Stimulated activated CD8-positive, alpha-beta memory T cell treated with anti-CD3 and anti-CD28 coated beads, Interleukin-12 subunit alpha, Interleukin-12 subunit beta, amount 100 ng/mL, for 1 hour (primary cell): ENCODE results near the gene RPS25.
"Not testable (repeated sequence)": the region's sequence is repeated elsewhere in the genome, so short reads cannot be mapped to it uniquely, and the experiment has no call there.

Experiments
- DNase-seq: peaks from one replicate; pipeline ENCODE4 v3.0.0-alpha.2; 2020; ENCODE audit warnings: low read depth

Gene RPS25

DNA sequence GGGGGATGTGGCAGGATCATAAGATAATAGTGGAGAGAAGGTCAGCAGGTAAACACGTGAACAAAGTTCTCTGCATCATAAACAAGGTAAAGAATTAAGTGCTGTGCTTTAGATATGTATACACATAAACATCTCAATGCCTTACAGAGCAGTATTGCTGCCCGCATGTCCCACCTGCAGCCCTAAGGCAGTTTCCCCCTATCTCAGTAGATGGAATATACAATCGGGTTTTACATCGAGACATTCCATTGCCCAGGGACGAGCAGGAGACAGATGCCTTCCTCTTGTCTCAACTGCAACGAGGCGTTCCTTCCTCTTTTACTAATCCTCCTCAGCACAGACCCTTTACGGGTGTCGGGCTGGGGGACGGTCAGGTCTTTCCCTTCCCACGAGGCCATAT is 21.3 kb upstream of the RPS25 start:
- not testable (repeated sequence) for DNase-seq

DNA sequence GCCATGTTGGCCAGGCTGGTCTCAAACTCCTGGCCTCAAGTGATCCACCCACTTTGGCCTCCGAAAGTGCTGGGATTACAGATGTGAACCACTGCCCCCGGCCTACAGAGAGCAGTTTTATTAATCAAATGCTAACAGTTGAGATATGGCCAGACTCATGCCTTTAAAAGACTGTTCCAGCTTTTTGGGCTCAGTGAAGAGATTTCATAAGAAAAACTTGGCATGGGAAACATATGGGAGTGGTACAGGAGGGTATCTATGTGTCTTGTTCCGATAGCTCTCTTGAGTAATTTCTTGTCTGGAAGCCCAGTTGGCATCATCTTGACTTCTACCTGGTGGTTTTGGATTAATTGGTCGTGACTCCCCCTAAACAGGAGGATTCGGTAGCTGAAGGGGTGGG is 20.7 kb upstream of the RPS25 start:
- no peak for DNase-seq

DNA sequence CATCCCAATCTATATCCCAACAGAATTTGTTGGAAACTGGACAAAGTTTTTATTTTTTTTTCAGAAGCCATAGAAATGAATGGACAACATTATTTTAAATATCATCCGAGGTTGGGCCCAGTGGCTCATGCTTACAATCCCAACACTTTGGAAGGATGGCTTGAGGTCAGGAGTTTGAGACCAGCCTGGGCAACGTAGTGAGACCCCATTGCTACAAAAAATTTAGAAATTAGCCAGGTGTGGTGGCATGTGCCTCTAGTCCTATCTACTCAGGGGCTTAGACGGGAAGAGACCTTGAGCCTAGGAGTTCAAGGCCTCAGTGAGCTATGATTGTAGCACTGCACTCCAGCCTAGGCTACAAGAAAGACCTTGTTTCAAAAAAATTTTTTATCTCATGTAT is 16.7 kb upstream of the RPS25 start:
- no peak for DNase-seq

DNA sequence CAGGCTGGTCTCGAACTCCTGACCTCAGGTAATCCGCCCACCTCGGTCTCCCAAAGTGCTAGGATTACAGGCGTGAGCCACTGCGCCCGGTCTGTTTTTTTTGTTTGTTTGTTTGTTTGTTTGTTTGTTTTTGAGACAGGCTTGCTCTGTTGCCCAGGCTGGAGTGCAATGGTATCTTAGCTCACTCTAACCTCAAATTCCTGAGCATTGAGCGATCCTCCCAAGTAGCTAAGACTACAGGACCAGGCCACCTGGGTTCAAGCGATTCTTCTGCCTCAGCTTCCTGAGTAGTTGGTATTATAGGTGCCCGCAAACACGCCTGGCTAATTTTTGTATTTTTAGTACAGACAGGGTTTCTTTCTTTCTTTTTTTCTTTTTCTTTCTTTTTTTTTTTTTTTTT is 15.3 kb upstream of the RPS25 start:
- DNase-seq, result not testable (repeated sequence)

DNA sequence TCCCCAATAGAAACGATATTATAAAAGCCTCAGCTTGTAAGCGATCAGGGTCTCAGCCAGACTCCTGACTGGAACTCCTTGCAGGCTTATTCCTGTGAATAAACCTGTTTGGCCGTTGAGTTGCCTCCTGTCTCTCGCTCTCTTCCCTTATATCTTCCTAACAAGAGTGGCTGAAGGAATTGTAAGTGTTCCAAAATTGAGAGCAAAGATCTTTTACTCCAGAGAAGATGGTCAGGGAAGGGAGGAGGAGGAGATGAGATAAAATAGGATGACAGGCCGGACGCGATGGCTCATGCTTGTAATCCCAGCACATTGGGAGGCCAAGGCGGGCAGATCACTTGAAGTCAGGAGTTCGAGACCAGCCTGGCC is 13.8 kb upstream of the RPS25 start:
- no peak for DNase-seq

DNA sequence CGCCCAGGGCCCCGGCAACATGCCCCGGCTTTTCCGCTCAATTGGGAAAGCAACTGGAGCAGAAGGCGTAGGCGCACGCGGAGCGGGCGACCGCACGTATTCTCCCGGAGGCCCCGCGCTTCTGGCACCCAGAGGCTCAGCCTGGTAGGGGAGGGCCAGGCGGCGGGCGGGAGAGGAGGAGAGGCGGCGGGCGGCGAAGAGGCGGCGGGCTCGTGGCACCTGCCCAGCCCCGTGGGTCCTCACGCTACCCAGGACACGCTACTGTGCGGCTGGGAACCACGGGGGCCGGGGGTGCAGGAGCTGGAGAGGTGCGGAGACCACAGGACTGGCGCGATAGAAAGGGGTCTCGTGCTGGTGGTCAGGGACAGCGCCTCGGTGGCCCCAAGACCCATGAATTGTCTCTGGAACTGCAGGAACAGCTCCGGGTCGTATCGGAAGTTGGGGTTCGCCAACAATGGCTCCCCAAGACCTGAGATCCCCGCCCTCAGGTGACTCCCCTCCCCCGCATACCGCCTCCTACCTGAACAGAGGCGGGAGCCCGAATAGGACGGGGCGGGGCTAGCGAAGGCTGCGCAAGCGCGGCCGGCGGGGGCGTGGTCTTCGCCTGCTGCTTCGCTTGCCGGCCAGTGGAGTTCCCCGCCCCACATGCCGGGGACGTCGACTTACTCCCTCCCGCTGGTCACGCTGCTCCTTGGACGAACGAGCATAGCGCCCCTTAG is 12.3 kb upstream of the RPS25 start, which contains the start of gene SLC37A4:
Gene SLC37A4, minus strand, starts transcription at position 549 of the 719 bp plus-strand sequence.
- peak; percentile 99 for DNase-seq

DNA sequence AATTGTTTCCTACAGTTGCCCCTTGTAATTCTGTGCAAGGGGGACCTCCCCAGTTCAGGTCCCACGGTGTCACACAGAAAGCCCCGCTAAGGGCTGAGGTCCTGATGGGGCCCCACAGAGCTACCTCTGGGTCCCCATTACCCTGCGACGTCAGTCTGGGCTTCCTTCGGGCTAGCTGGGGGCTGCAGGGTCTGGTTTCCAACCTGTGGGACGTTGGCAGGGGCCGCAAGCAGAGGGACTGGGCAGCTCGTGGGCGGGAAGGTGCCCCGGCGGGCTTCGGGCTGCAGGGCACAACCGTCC is 11.8 kb upstream of the RPS25 start:
- no peak for DNase-seq

DNA sequence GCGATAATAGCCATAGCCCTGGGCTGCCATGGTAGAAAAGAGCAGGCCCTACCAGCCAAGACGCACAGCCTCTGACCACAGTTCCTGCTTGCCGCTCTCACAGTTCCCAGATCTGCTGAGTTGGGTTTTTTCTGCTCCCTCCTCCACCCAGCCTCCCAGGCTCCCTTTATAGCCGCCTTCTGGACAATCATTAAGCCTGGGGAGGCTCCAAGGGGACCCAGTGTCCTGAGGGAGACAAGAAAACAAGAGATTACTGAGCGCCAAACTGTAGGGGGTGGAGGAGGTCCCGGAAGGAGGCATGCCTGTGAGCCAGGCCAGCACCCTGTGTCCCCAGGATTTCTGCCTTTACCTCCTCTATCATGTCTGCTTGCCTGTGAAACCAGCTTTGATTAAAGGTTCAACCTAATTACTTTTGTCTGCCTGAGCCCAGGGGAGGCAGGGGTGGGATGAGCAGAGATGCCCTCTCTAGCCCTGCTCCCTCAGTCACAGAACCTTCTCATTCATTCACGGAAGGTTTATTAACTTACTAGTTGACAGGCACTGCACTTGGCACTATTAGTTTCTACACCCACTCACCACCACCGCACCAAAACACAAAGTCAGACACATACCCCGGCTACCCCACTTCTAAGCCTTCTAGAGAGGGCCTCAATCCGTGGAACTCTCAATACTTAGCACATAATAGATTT is 11.3 kb upstream of the RPS25 start:
- no peak for DNase-seq

DNA sequence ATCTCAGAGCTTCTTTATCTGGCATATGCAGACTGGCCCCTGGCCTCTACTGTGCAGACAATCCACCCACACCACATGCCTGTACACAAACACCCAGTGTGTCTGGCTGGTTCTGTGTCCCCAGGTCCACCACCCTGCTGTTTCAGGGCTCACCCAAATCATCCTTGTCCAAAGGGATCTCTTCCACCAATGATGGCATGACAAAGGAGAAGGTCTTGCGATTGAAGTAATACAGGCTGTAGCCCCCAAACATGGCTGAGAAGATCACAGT is 10.9 kb upstream of the RPS25 start:
- DNase-seq, result no peak

DNA sequence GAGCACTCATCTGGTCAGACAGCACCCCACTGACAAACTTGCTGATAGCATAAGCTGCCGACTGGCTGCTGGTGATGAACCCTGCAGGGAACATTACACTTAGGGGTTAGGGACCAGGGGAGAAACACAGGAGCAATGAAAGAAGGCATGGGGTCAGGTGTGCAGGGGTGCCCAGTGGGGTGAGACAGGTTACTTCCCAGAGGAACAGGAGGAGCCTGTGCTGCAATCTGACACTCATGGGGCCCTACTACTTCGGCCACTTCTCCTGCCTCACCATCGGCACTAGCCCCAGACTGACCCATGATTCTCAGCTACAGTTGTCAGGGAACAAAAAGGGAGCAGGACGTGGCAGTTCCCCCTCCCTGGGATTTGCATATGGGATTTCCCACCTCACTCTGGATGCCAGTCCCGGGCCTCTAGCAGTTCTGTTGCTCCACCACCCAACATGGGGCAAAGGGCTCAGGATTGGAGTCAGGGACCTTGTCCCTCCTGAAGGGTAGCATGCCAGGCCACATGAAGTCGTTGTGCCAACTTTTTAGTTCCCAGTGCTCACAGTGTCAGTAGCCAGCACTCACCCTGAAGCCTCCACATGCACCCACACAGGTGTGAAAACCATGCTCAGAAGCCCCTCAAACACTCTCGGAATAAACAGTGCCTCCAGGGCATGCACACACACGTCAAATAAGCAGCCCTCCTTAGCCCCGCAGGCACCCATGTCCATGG is 10.4 kb upstream of the RPS25 start:
- DNase-seq, result no peak

DNA sequence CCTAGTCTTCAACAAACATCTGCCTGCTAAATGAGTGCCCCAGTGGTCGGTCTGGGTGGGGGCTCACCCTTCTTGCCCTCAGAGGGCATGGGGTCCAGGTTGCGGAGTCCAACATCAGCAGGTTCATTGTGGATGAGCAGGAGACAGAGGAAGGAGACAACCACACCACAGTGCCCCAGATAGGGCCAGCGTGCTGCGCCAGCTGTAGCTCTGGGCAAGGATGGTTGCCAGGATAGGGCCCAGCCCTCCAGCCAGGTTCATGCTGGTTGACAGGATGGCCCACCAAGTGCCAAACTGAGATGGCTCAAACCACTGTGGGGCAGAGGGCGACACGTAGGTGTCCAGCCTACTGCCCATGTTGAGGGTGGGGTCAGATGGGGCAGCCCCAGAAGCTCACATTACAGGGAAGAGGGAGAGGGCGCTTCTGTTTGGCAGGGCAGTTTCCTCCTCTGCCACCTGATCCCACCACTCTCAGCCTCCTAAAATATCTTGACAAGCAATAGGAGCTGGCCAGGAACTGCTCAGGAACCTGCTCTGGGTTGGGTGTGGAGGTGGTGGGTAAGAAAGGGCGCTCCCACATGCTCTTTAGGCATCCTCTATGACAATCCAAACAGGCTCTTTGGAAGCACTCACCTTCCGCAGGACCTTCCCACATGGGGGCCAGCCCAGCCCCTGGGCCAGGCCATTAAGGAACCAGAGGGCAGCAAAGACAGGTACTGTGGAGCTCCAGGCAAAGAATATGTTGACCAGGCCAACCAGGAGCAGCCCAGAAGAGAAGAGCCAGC is 9.6 kb upstream of the RPS25 start:
- DNase-seq, result no peak

DNA sequence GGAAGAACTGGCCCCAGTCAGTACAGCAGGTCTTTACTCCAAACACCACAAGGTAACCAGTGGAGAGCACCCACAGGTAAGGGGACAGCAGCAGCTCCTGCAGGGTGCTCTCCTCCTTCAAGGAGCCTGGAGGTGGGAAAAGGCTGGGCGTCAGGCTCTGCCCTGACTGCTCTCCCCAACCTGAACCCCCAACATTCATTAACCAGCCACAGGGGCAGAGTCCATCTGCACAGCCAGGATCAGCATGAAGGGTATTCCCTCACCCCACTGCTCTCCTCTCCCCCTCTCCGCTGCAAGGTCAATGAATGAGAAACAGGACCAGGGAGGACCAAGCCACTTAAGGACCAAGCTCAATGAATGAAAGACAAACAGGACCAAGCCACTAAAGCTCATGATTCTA is 8.8 kb upstream of the RPS25 start:
- no peak for DNase-seq

DNA sequence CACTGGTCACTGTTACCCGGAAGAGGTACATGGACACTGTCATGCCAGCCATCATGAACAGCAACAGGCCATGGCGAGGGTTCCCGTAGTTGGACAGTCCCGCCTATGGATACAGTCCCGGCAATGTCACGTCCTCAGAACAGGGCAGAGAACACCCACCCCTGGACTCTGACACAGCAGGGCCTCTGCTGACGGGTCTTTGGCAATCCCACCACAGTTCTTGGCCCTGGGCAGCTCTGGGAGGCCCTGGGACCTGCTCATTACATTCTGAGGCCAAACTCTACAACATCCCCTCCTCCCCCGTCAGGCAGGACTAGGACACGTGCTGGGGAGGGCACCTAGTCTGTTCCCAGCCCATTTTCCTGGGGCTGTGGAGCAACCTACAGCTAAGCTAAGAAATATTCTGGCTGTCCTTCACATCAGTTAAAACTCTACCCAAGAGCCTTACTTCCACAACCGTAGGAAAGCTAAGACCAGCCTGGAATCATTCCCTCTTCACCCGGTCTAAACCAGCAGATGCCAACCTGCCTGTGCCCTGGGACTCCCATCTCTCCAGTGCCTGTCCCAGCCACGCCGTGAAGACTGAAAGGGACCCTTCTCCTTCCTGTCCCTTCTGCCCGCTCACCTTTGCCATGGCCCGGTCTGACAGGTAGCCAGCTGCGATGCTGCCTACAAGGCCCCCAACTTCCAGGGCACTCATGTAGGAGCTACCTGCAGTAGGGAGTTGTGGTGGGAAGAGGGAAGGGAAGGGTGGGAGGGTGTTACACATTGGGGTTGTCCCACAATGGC is 8.0 kb upstream of the RPS25 start:
- no peak for DNase-seq

DNA sequence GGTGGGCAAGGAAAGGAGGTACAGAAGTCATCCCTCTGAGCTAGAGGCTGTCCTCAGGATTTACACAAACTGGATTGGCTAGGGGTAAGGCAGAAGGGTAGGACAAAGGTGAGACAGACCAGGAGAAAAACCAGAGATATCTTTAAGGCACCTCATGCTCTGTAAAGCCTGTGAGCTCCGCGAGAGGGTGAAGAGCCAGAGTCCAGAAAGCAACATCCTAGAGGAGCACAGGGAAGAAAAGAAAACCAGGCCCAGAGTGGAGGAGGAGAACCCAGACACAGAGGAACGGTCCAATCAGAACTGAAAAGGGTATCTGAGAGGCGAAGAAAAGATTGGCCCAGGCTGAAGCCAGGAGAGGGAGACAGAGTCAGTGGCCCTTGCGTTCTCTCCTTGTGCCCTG is 7.4 kb upstream of the RPS25 start:
- no peak for DNase-seq

DNA sequence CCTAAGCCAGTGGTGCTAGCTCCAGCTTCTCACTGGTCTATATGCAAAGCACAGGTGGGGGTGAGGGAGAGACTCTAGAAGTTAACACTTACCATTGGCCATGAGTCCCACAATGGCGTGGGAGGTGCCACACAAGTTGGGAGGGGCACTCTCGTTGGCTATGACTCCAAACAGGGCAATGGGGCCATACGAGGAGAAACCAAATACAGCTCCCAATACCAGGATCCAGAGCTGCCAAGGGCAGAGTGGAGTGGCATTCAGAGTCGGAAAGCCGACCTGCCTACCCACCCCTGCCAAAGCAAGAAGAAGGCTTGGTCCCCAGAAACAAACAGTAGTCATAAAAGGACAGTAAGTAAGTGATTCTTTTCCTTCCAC is 6.9 kb upstream of the RPS25 start:
- DNase-seq, result no peak

DNA sequence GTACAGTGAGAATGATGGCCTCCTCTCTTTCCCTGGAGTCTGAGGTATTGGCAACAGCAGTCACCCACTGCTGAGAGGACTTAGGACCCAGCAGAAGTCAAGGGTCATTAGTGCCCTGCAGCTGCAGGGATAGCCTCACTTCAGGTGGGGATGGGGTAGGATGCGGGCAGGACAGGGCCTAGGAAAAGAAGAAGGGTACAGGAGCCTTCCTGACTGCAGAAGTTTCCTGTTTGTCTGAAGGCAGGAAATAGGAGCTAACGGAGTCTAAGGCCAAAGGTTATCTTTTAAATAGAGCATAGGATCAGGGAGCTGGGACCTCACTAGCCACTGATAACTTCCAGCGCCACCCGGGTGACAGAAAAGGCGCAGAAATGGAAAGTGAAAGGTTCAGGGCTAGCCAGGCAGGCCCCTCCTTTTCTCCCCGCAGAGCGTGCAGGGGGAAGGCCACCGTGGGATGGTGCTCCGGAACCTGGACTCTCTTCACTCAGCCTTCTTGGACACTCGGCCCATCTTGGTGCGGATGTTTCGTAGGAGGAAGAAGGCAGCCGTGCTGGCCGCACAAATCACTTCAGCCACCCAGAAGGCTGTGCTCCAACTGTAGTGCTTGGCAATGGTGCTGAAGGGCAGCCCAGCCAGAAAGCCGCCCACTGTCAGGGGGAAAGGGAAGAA is 6.4 kb upstream of the RPS25 start:
- no peak for DNase-seq

DNA sequence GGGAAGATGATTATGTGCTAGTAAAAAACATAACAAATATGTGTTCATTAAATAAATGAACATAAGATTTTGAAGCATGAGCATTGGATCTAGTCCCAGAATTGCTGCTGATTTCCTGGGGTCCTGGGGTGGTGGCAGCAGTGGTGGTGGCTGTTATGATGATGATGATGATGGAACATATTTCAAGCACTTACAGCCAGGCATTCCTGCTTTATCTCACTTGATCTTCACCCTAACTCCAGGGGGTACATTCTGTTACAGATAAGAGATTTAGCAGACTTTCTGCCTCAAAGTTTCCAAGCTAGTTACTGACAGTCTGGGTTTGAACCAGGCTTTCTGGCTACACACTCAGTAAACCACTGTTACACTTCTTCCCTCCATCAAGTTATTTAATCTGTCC is 5.6 kb upstream of the RPS25 start:
- no peak for DNase-seq

DNA sequence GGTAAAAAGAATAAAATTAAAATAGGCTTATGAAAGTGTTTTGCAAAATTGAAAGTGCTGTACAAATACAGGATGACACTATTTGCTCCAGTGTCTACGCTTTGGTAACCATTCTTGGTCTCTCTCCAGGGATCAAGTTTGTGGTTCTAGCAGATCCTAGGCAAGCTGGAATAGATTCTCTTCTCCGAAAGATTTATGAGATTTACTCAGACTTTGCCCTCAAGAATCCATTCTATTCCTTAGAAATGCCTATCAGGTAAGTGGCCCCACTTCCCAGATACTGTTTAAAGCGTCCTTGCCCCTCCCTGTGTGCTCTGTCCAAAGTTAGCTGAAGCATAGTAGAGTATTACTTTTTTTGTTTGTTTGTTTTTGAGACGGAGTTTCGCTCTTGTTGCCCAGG is 3.5 kb upstream of the RPS25 start:
- no peak for DNase-seq

DNA sequence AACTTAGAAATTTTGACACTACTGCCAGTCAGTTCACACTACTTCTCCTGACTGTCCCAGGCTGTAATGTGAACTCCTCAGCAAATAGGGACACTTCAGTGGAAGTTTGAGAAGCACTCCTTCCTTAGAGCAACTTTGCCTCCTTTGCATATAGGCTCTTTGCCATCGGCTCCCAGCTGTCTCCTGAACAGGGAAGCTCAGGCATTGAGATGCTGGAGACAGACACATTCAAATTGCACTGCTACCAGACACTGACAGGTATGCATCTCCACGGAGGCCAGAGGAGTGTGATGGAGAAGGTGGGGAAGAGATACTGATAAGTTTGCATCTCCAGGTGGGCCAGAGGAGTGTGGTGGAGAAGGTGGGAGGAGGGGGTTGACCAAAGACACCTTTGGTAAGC is 1.9 kb upstream of the RPS25 start:
- no peak for DNase-seq

DNA sequence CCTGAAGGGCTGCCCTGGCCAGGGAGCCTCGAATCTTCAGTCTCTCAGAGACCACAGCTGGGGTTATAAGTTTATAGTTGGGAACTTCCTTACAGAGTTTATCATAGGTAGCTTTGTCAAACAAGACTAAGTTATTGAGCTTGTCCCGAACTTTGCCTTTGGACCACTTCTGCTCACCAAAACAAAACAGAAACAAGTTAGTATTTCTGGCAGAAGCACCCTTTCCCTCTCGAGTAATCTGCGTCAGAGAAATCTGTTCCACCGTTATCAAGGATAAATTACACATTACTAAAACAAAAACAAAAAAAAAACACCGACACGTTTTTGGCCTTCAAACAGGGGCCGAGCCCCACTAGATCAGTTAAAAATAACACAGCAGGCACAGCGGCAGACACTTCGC is 766 bp downstream of the RPS25 start:
- DNase-seq, result not testable (repeated sequence)

DNA sequence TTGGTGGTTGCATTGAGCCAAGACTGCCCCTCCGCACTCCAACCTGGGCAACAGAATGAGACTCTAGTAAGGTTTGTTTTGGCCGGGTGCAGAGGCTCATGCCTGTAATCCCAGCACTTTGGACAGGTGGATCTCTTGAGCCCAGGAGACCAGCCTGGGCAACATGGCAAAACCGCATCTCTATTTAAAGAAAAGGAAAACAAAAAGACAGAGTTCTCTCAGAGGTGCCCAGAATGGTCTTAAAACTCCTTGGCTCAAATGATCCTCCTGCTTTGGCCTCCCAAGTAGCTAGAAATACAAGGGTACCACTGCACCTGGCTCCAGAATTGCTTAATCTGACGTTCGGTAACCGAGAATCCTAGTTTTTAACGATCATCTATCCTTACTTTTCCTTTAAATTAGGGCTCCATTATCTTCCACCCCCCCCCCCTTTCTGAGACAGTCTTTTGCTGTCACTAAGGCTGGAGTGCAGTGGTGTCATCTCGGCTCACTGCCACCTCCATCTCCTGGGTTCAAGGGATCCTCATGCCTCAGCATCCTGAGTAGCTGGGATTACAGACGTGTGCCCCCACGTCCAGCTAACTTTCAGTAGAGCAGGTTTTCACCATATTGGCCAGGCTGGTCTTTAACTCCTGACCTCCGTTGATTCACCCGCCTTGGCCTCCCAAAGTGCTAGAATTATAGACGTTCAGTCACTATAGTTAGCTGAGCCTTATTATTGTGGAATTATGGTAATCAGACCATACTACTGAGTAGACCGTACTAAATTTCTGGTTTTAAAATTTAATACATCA is 1.7 kb downstream of the RPS25 start:
- DNase-seq, result no peak
